Psoas muscle (tissue), 8 donors: ENCODE data around the gene TCFL5. TPM values are rescaled to one million over a fixed set of nuclear protein-coding genes. Genes with fewer than 3 reads are reported as not detected.

Experiments
- ATAC-seq, 4 donors: fragments of 200-7000 bp; cut with Tn5 transposase; one replicate each; pipeline ENCODE4 v1.9.1; 2020; ENCODE audit warnings: moderate library complexity in 3 of 4, mild to moderate bottlenecking in 2 of 4
- DNase-seq, 2 donors: peaks; one replicate each; pipeline ENCODE4 v3.0.0-alpha.2; 2020
- H3K27ac ChIP-seq: fragments of 200-600 bp; one replicate; pipeline ENCODE4 v1.8.0; 2022
- H3K27me3 ChIP-seq, 3 donors: fragments of 200-600 bp in 1 of 3; one replicate each; pipeline versions ENCODE4 v1.6.1 to v1.8.0; 2013 to 2022; ENCODE audit warnings: low read length in 2 of 3, mild to moderate bottlenecking in 2 of 3, moderate library complexity in 1 of 3; ENCODE audit not compliant: insufficient read depth in 3 of 3
- H3K36me3 ChIP-seq, 2 donors: fragments of 200-600 bp in 1 of 2; one replicate each; pipeline versions ENCODE4 v1.6.1 to v1.8.0; 2013 to 2022; ENCODE audit warnings: low read depth in 1 of 2, mild to moderate bottlenecking in 1 of 2, moderate library complexity in 1 of 2; ENCODE audit not compliant: insufficient read depth in 1 of 2
- H3K4me1 ChIP-seq: fragments of 200-600 bp; one replicate; pipeline ENCODE4 v1.8.0; 2022
- H3K4me3 ChIP-seq: fragments of 200-600 bp; one replicate; pipeline ENCODE4 v1.8.0; 2022; ENCODE audit warnings: mild to moderate bottlenecking
- H3K9me3 ChIP-seq: fragments of 200-600 bp; one replicate; pipeline ENCODE4 v1.8.0; 2022
- CTCF ChIP-seq: fragments of 200-600 bp; IDR thresholded peaks from one replicate; pipeline ENCODE4 v1.8.0; 2022; ENCODE audit warnings: antibody characterized with exemption
- WGBS, 3 donors: extraction: QIAGEN DNeasy Blood & Tissue Kit; methylation state at CpG; one replicate each; pipeline versions ENCODE4 v1.1.6 to v1.1.7; 2013; 5-methylcytosine and 5-hydroxymethylcytosine counted together
- intact Hi-C, 2 donors: fragments of 100-400 bp; cut with DNase I; formaldehyde crosslinking; loops; one replicate each; pipeline versions ENCODE4 v1.11.0 to v1.14.2; 2022
- polyA plus RNA-seq, 3 donors: library from polyadenylated mRNA; stranded (reverse); fragments of 200-250 nt; gene quantifications; one replicate each; pipeline ENCODE4 v1.2.3, GENCODE V29; 2013
- total RNA-seq, 4 donors: library from RNA; stranded (reverse); fragmentation: NEBNext Ultra II Directional in 2 of 4; extraction: Animal tissue kit (Norgen Biotek cat#: 25700) in 2 of 4; gene quantifications; one replicate each; pipeline versions ENCODE4 v1.2.1 to v1.2.4, GENCODE V29; 2021 to 2023
- donor health status: healthy with polysubstance abuse.
- donor health status: DM: no; HTN: no; CAD: no; lungs with moderate emphysema.
- donor health status: Bipolar disorder and iron deficiency.
- donor health status: healthy.
- donor health status: DM: yes; HTN: yes; CAD: no.
- donor health status: DM: no; HTN: no; CAD: no.
- donor health status: DM: no; HTN: no; CAD: no.
- donor health status: DM: yes; HTN: yes; CAD: no.

The TCFL5 gene
- total and polyA plus RNA-seq, 7 donors, result 2.3 to 5.2 (median 3.9) TPM

GRCh38 chr20:62892348-62893304 lies 31.0 kb upstream of the TCFL5 start:
- ATAC-seq (no peak), DNase-seq (no peak)
- H3K9me3 ChIP-seq, result no peaks in the 10 kb centered on the region
- H3K27me3 ChIP-seq, result no peaks in the 10 kb centered on the region
- H3K27ac ChIP-seq, result no peak overlapping the region
- H3K4me1 ChIP-seq, result no peaks in the 10 kb centered on the region
- TF ChIP-seq CTCF, result no peak
- peaks cover 27 to 90% of the 10 kb centered on the region in 2 donors for H3K36me3 ChIP-seq
- 86 to 88% (median 88%) methylated on average over 25 of the region's 25 CpGs for WGBS, 3 donors
- no peak overlapping the region for H3K4me3 ChIP-seq
- intact Hi-C loops, result no loop called here

- TF ChIP-seq CTCF, result no peak
- Histone ChIP-seq H3K36me3 (peaks cover 27 to 100% of the 10 kb centered on the region in 2 donors), H3K4me3 (no peak overlapping the region), H3K27me3 (no peaks in the 10 kb centered on the region), H3K27ac (no peak overlapping the region), H3K9me3 (no peaks in the 10 kb centered on the region), H3K4me1 (no peaks in the 10 kb centered on the region)
- DNase-seq (no peak), ATAC-seq (no peak)
- WGBS, 3 donors, result 66 to 74% (median 69%) methylated on average over 14 to 15 of the region's 15 CpGs
- intact Hi-C loops, result no loop called here
Observed at GRCh38 chr20:62891111-62891510, 29.5 kb upstream of the TCFL5 start.

- Histone ChIP-seq H3K27ac (no peak overlapping the region), H3K9me3 (no peaks in the 10 kb centered on the region), H3K27me3 (no peaks in the 10 kb centered on the region), H3K4me1 (no peaks in the 10 kb centered on the region), H3K4me3 (no peak overlapping the region), H3K36me3 (peaks cover 27 to 97% of the 10 kb centered on the region in 2 donors)
- no peak for ATAC-seq
- no peak for TF ChIP-seq CTCF
- intact Hi-C loops, result no loop called here
- WGBS, 3 donors, result 73 to 90% (median 74%) methylated on average over 7 of the region's 7 CpGs
- DNase-seq, result no peak
Observed at GRCh38 chr20:62890444-62890843, 28.8 kb upstream of the TCFL5 start.

GRCh38 chr20:62889871-62890270 lies 28.2 kb upstream of the TCFL5 start:
- no peak for DNase-seq
- intact Hi-C loops, result no loop called here
- no peak overlapping the region for H3K27ac ChIP-seq
- H3K9me3 ChIP-seq, result no peaks in the 10 kb centered on the region
- no peaks in the 10 kb centered on the region for H3K27me3 ChIP-seq
- peaks cover 24 to 91% of the 10 kb centered on the region in 2 donors for H3K36me3 ChIP-seq
- no peak for TF ChIP-seq CTCF
- no peak overlapping the region for H3K4me3 ChIP-seq
- no peak for ATAC-seq
- no peaks in the 10 kb centered on the region for H3K4me1 ChIP-seq
- WGBS, 3 donors, result 85 to 92% (median 88%) methylated on average over 9 of the region's 9 CpGs
